Thyroid gland (tissue), 4 donors: Measurements from ENCODE around the gene SHROOM4. TPM values are rescaled to one million over a fixed set of nuclear protein-coding genes. Genes with fewer than 3 reads are reported as not detected.

ENCODE experiments used
- DNase-seq, 2 donors: peaks; one replicate each; pipeline ENCODE4 v3.0.0-alpha.2; 2019
- H3K27ac ChIP-seq, 3 donors: fragments of 200-600 bp; sonication (generic); 1 replicate in 2 of 3; 2 replicates in 1 of 3; pipeline ENCODE4 v1.5.1; 2016 to 2019; ENCODE audit warnings: mild to moderate bottlenecking in 1 of 3, moderate library complexity in 1 of 3
- H3K27me3 ChIP-seq: fragments of 200-600 bp; sonication (generic); one replicate; pipeline ENCODE4 v1.5.1; 2019
- H3K36me3 ChIP-seq, 2 donors: fragments of 200-600 bp; sonication (generic); one replicate each; pipeline ENCODE4 v1.5.1; 2016 to 2019
- H3K4me1 ChIP-seq, 2 donors: fragments of 200-600 bp; sonication (generic); one replicate each; pipeline ENCODE4 v1.5.1; 2017 to 2019
- H3K4me3 ChIP-seq, 3 donors: fragments of 200-600 bp; sonication (generic); replicated peaks in 1 of 3; 1 replicate in 2 of 3; 2 replicates in 1 of 3; pipeline ENCODE4 v1.5.1; 2016; ENCODE audit warnings: mild to moderate bottlenecking in 1 of 3
- H3K9me3 ChIP-seq: fragments of 200-600 bp; sonication (generic); one replicate; pipeline ENCODE4 v1.5.1; 2017
- POLR2A ChIP-seq, 2 donors: fragments of 450-650 bp; IDR thresholded peaks; one replicate each; pipeline ENCODE4 v1.6.1; 2017; ENCODE audit warnings: antibody characterized with exemption in 2 of 2, mild to moderate bottlenecking in 2 of 2, moderate library complexity in 1 of 2
- WGBS, 2 donors: methylation state at CpG; one replicate each; pipeline ENCODE4 v1.1.5; 2017; 5-methylcytosine and 5-hydroxymethylcytosine counted together
- intact Hi-C: fragments of 100-400 bp; cut with DNase I; formaldehyde crosslinking; loops from one replicate; pipeline ENCODE4 v1.15.1; 2023
- total RNA-seq, 4 donors: library from RNA; depleted of rRNA; stranded (reverse); fragments of >200 nt; gene quantifications; one replicate each; pipeline ENCODE4 v1.2.3, GENCODE V29; 2016
- TF ChIP-seq, protein P1 (sequence below), 6 experiments: fragments of 200-600 bp in 3 of 6; fragments of 450-650 bp in 3 of 6; sonication (generic) in 3 of 6; IDR thresholded peaks; one replicate each; pipeline ENCODE4 v1.5.1; 2016 to 2019; ENCODE audit warnings: antibody characterized with exemption in 6 of 6, mild to moderate bottlenecking in 2 of 6, inconsistent platforms in 1 of 6, moderate library complexity in 1 of 6

SHROOM4 gene
- total RNA-seq, 4 donors from 2014 or later: 4.1 to 10.8 (median 6.9) TPM

DNA sequence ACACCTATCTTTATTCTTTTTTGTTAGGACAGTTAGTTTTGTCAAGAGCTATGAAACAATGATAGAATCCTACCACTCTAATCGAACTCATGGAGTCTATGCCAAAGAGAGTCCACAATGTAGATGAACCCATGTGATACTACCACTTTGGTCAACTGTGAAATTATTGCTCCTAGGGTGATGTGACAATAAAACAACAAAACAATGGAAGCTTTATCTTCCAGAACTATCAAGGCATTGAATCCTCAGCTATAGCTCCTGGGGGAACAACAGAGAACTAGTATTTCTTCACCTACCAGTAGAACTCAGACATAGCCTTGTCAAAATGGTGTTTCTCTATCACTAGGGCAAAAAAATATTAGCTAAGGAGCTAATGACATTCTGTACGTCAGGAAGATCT, 62.9 kb downstream of the SHROOM4 start:
- no peak overlapping the region for H3K4me3 ChIP-seq
- intact Hi-C loops: no loop called here
- no peak overlapping the region for H3K27ac ChIP-seq
- no peaks in the 10 kb centered on the region for H3K4me1 ChIP-seq
- no peak for DNase-seq
- WGBS, 2 donors: 81 to 94% methylated on average over 1 to 2 of the region's 2 CpGs
- no peaks in the 10 kb centered on the region for H3K27me3 ChIP-seq
- H3K36me3 ChIP-seq: no peaks in the 10 kb centered on the region
- no peaks in the 10 kb centered on the region for H3K9me3 ChIP-seq
- no peak for TF ChIP-seq POLR2A (IDR thresholded peaks at IDR 0.05)
- TF ChIP-seq, protein P1, sequence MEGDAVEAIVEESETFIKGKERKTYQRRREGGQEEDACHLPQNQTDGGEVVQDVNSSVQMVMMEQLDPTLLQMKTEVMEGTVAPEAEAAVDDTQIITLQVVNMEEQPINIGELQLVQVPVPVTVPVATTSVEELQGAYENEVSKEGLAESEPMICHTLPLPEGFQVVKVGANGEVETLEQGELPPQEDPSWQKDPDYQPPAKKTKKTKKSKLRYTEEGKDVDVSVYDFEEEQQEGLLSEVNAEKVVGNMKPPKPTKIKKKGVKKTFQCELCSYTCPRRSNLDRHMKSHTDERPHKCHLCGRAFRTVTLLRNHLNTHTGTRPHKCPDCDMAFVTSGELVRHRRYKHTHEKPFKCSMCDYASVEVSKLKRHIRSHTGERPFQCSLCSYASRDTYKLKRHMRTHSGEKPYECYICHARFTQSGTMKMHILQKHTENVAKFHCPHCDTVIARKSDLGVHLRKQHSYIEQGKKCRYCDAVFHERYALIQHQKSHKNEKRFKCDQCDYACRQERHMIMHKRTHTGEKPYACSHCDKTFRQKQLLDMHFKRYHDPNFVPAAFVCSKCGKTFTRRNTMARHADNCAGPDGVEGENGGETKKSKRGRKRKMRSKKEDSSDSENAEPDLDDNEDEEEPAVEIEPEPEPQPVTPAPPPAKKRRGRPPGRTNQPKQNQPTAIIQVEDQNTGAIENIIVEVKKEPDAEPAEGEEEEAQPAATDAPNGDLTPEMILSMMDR (IDR thresholded peaks at IDR 0.05): no peak

DNA sequence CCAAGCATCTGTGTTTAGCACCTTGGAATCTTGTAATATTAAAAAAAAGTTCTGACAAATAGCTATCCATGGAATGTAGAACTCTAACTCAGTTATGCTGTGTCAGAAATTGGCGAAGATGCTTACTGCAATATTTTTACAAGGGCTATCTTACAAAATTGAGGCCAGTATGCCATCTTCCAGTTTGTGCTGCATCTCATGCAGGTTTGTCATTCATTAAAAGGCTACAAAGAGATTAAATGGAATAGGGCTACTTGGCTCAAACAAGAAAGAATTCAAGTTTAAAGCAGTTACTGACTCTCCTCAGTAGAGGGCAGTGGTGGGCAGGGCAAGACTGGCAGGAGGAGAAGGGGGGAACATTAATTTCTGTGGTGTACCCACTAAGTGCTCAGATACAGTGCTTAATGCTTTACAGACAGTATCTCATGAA, 66.5 kb downstream of the SHROOM4 start:
- TF ChIP-seq POLR2A (IDR thresholded peaks at IDR 0.05): no peak
- TF ChIP-seq, protein P1 (IDR thresholded peaks at IDR 0.05): peak in 5 of 6 experiments; percentile 25 to 61 (median 48)
- H3K27ac ChIP-seq: no peak overlapping the region
- H3K27me3 ChIP-seq: no peaks in the 10 kb centered on the region
- H3K4me1 ChIP-seq: no peaks in the 10 kb centered on the region
- H3K4me3 ChIP-seq: no peak overlapping the region
- intact Hi-C loops: loop anchor here (5.0 kb wide), 1 partner anchor 155 kb away; no protein-coding TSS in a partner anchor
- 88 to 94% methylated on average over 1 of the region's 1 CpG for WGBS, 2 donors
- H3K9me3 ChIP-seq: no peaks in the 10 kb centered on the region
- no peaks in the 10 kb centered on the region for H3K36me3 ChIP-seq
- peak in 1 of 2 donors; percentile 11 for DNase-seq

DNA sequence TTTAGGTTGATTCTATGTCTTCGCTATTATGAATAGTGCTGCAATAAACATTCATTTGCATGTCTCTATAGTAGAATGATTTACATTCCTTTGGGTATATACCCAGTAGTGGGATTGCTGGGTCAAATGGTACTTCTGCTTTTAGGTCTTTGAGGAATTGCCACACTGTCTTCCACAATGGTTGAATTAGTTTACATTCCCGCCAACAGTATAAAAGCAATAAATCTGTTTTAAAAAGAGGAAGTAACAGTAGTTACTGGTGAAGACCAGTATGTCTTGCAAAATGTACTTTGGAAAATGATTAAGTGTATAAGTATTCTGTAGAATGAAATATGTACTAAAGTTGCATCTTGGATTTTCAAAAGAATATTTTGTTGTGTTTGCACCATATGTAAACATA, 77.3 kb downstream of the SHROOM4 start:
- TF ChIP-seq, protein P1 (IDR thresholded peaks at IDR 0.05): no peak
- no peak for TF ChIP-seq POLR2A (IDR thresholded peaks at IDR 0.05)
- Histone ChIP-seq H3K4me3 (no peak overlapping the region), H3K27me3 (no peaks in the 10 kb centered on the region), H3K9me3 (no peaks in the 10 kb centered on the region), H3K27ac (no peak overlapping the region), H3K4me1 (no peaks in the 10 kb centered on the region), H3K36me3 (no peaks in the 10 kb centered on the region)
- intact Hi-C loops: no loop called here
- 90 to 96% methylated on average over 2 of the region's 2 CpGs for WGBS, 2 donors
- DNase-seq: no peak

DNA sequence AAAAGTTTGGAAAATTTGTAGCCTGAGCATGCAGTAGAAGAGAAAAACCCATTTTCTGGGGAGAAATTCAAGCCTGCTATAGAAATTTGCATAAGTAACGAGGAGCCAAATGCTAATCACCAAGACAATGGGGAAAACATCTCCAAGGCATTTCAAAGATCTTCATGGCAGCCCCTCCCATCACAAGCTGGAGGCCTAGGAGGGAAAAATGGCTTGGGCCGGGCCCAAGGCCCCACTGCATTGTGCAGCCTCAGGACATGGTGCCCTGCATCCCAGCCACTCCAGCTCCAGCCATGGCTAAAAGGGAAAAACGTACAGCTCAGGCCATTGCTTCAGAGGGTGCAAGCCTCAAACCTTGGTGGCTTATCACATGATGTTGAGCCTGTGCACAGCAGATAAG, 87.7 kb downstream of the SHROOM4 start:
- WGBS, 2 donors: 86 to 100% methylated on average over 1 to 3 of the region's 3 CpGs
- TF ChIP-seq POLR2A (IDR thresholded peaks at IDR 0.05): no peak
- TF ChIP-seq, protein P1 (IDR thresholded peaks at IDR 0.05): no peak
- intact Hi-C loops: no loop called here

DNA sequence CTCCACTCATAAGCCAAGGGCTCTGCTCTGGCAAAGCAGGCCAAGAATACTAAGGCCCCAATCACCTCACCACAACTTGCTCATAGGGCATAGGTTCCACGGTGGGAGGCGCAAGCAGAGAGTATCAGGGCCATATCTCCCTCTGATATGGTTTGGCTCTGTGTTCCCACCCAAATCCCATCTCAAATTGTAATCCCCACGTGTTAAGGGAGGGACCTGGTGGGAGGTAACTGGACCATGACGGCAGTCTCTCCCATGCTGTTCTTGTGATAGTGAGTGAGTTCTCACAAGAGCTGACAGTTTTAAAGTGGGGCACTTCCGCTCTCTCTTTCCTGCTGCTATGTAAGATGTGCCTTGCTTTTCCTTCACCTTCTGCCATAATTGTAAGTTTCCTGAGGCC, 88.7 kb downstream of the SHROOM4 start:
- intact Hi-C loops: no loop called here

More for the DNA sequence above, 87.7 kb downstream of the SHROOM4 start:
- no peak overlapping the region for H3K27ac ChIP-seq
- H3K4me1 ChIP-seq: no peaks in the 10 kb centered on the region
- H3K36me3 ChIP-seq: no peaks in the 10 kb centered on the region
- H3K4me3 ChIP-seq: no peak overlapping the region
- H3K9me3 ChIP-seq: no peaks in the 10 kb centered on the region
- H3K27me3 ChIP-seq: no peaks in the 10 kb centered on the region
- no peak for DNase-seq

More for the DNA sequence above, 88.7 kb downstream of the SHROOM4 start:
- no peak overlapping the region for H3K27ac ChIP-seq
- no peak for TF ChIP-seq POLR2A (IDR thresholded peaks at IDR 0.05)
- TF ChIP-seq, protein P1 (IDR thresholded peaks at IDR 0.05): no peak
- WGBS, 2 donors: 69 to 70% methylated on average over 4 to 5 of the region's 5 CpGs
- DNase-seq: no peak
- H3K4me3 ChIP-seq: no peak overlapping the region
- H3K27me3 ChIP-seq: no peaks in the 10 kb centered on the region
- no peaks in the 10 kb centered on the region for H3K4me1 ChIP-seq
- H3K36me3 ChIP-seq: no peaks in the 10 kb centered on the region
- no peaks in the 10 kb centered on the region for H3K9me3 ChIP-seq
